HFFc6 (cell line): Measurements from ENCODE around the gene PHAF1. TPM values are rescaled to one million over a fixed set of nuclear protein-coding genes. Genes with fewer than 3 reads are reported as not detected.

Source experiments
- DNase-seq: peaks from one replicate; pipeline ENCODE4 v3.0.0-alpha.2; 2018
- H3K27ac Mint-ChIP-seq: 2 replicates; pipeline ENCODE4 v1.8.0; 2020; ENCODE audit warnings: mild to moderate bottlenecking, mixed read lengths
- H3K27me3 Mint-ChIP-seq: 2 replicates; pipeline ENCODE4 v1.8.0; 2021; ENCODE audit warnings: mild to moderate bottlenecking, moderate library complexity, mixed read lengths; ENCODE audit not compliant: insufficient read depth
- H3K36me3 Mint-ChIP-seq: 2 replicates; pipeline ENCODE4 v1.8.0; 2021; ENCODE audit warnings: low read depth, mixed read lengths
- H3K4me1 Mint-ChIP-seq: 2 replicates; pipeline ENCODE4 v1.8.0; 2020; ENCODE audit warnings: low read depth, mixed read lengths
- H3K4me3 Mint-ChIP-seq: 2 replicates; pipeline ENCODE4 v1.8.0; 2020; ENCODE audit warnings: mild to moderate bottlenecking, moderate library complexity, mixed read lengths
- H3K9me3 Mint-ChIP-seq: 2 replicates; pipeline ENCODE4 v1.8.0; 2020; ENCODE audit warnings: mild to moderate bottlenecking, mixed read lengths
- CTCF ChIP-seq: fragments of 200-600 bp; sonication (generic); IDR thresholded peaks from 2 replicates; pipeline ENCODE4 v1.5.0; 2021; ENCODE audit warnings: antibody characterized with exemption, mild to moderate bottlenecking
- total RNA-seq, 6 experiments: library from RNA; stranded (reverse); fragmentation: NEBNext Ultra II Directional; extraction: Animal tissue kit (Norgen Biotek cat#: 25700); gene quantifications; 2 replicates in 1 of 6; 3 replicates in 5 of 6; pipeline ENCODE4 v1.2.3, GENCODE V29; 2021

PHAF1 gene
- total RNA-seq, 6 experiments from 2014 or later = 10.0 to 13.8 (median 11.8) TPM

- no peak overlapping the region for H3K4me3 Mint-ChIP-seq
- no peaks in the 10 kb centered on the region for H3K36me3 Mint-ChIP-seq
- peaks cover 10% of the 10 kb centered on the region for H3K27me3 Mint-ChIP-seq
- peaks cover 20% of the 10 kb centered on the region for H3K4me1 Mint-ChIP-seq
- no peak for TF ChIP-seq CTCF
- H3K9me3 Mint-ChIP-seq = no peaks in the 10 kb centered on the region
- H3K27ac Mint-ChIP-seq = no peak overlapping the region
- no peak for DNase-seq
These were observed 45.0 kb downstream of the PHAF1 start for GRCh38 chr16:67154578-67155294.

GRCh38 chr16:67155295-67156142 is 45.8 kb downstream of the PHAF1 start:
- TF ChIP-seq CTCF = peak; percentile 99
- Mint-ChIP-seq H3K36me3 (no peaks in the 10 kb centered on the region), H3K27me3 (peaks cover 12% of the 10 kb centered on the region), H3K4me1 (peaks cover 20% of the 10 kb centered on the region), H3K4me3 (no peak overlapping the region), H3K9me3 (no peaks in the 10 kb centered on the region), H3K27ac (no peak overlapping the region)
- peak; percentile 56 for DNase-seq

GRCh38 chr16:67156143-67156844 is 46.6 kb downstream of the PHAF1 start:
- peaks cover 12% of the 10 kb centered on the region for H3K27me3 Mint-ChIP-seq
- no peaks in the 10 kb centered on the region for H3K36me3 Mint-ChIP-seq
- DNase-seq = no peak
- no peak overlapping the region for H3K27ac Mint-ChIP-seq
- H3K9me3 Mint-ChIP-seq = no peaks in the 10 kb centered on the region
- TF ChIP-seq CTCF = no peak
- peaks cover 15% of the 10 kb centered on the region for H3K4me1 Mint-ChIP-seq
- no peak overlapping the region for H3K4me3 Mint-ChIP-seq

GRCh38 chr16:67157106-67157748 is 47.5 kb downstream of the PHAF1 start:
- DNase-seq = no peak
- H3K36me3 Mint-ChIP-seq = no peaks in the 10 kb centered on the region
- peaks cover 12% of the 10 kb centered on the region for H3K27me3 Mint-ChIP-seq
- H3K9me3 Mint-ChIP-seq = no peaks in the 10 kb centered on the region
- H3K4me3 Mint-ChIP-seq = no peak overlapping the region
- TF ChIP-seq CTCF = no peak
- peaks cover 9% of the 10 kb centered on the region for H3K4me1 Mint-ChIP-seq
- no peak overlapping the region for H3K27ac Mint-ChIP-seq
